PC-3 (cell line): Measurements from ENCODE around the gene KDM4B.

Experiments used
- CTCF ChIP-seq: fragments of 300-600 bp; sonication (generic); conservative IDR thresholded peaks from 2 replicates; pipeline ENCODE4 v1.5.1; 2017; ENCODE audit warnings: antibody characterized with exemption, low read depth, mild to moderate bottlenecking, low read length
- EZH2 ChIP-seq: fragments of 300-600 bp; sonication (generic); IDR thresholded peaks from one replicate; pipeline ENCODE4 v1.6.1; 2017; ENCODE audit warnings: antibody characterized with exemption, mild to moderate bottlenecking, low read length; ENCODE audit not compliant: unreplicated experiment

DNA sequence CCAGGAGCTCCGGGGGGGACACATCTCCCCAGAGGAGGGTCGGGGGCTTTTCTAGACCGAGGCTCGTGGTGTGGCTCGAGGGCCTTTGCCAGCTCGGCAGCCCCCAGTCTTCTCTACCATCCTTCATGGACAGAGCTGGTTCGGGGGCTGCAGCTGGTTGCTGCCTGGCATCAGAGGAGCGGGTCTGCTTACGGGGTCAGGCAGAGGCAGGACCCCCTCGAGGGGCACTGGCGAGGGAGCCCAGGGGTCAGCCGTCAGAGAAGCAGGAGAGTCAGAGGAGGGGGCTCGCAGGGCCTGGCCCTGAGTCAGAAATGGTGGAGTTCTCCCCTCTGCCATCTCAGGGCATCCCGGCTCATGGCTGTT is 123.5 kb downstream of the KDM4B start:
- TF ChIP-seq CTCF (no peak), EZH2 (no peak)
